Loucy (cell line): ENCODE data around the gene PCBP3.

ENCODE experiments used
- H2AFZ ChIP-seq: fragments of 200-600 bp; sonication (generic); 2 replicates; pipeline ENCODE4 v1.6.0; 2016; ENCODE audit warnings: antibody characterized with exemption, mild to moderate bottlenecking, low read length, moderate library complexity
- H3F3A ChIP-seq: fragments of 200-600 bp; 2 replicates; pipeline ENCODE4 v1.6.0; 2016; ENCODE audit warnings: antibody characterized with exemption, low read depth, mild to moderate bottlenecking
- H3K27me3 ChIP-seq: fragments of 200-600 bp; sonication (generic); 2 replicates; pipeline ENCODE4 v1.6.1; 2014; ENCODE audit warnings: low read length, mild to moderate bottlenecking; ENCODE audit not compliant: insufficient read depth, poor library complexity, severe bottlenecking
- H3K36me3 ChIP-seq: fragments of 200-600 bp; sonication (generic); 2 replicates; pipeline ENCODE4 v1.6.1; 2016; ENCODE audit warnings: low read length; ENCODE audit not compliant: insufficient read depth
- H3K4me1 ChIP-seq: fragments of 200-600 bp; sonication (generic); 2 replicates; pipeline ENCODE4 v1.5.1; 2014; ENCODE audit warnings: low read length, mild to moderate bottlenecking; ENCODE audit not compliant: insufficient read depth, poor library complexity, severe bottlenecking
- H3K4me2 ChIP-seq: fragments of 200-600 bp; sonication (generic); 2 replicates; pipeline ENCODE4 v1.6.0; 2014; ENCODE audit warnings: antibody characterized with exemption, low read length, low read depth, mild to moderate bottlenecking; ENCODE audit not compliant: poor library complexity, severe bottlenecking
- H3K4me3 ChIP-seq: fragments of 200-600 bp; sonication (generic); 2 replicates; pipeline ENCODE4 v1.5.1; 2014; ENCODE audit warnings: low read length, mild to moderate bottlenecking, mixed read lengths; ENCODE audit not compliant: poor library complexity, severe bottlenecking
- H3K79me2 ChIP-seq: fragments of 200-600 bp; sonication (generic); 2 replicates; pipeline ENCODE4 v1.6.1; 2014; ENCODE audit warnings: low read length; ENCODE audit not compliant: insufficient read depth
- H3K9ac ChIP-seq: fragments of 200-600 bp; sonication (generic); 2 replicates; pipeline ENCODE4 v1.6.0; 2014; ENCODE audit warnings: mild to moderate bottlenecking, low read depth, low read length, moderate library complexity; ENCODE audit not compliant: poor library complexity, severe bottlenecking
- H3K9me2 ChIP-seq: fragments of 200-600 bp; sonication (generic); replicated peaks from 2 replicates; pipeline ENCODE4 v1.6.1; 2016; ENCODE audit warnings: low read depth, low read length, mixed read lengths
- H3K9me3 ChIP-seq: fragments of 200-600 bp; sonication (generic); 2 replicates; pipeline ENCODE4 v1.6.1; 2014; ENCODE audit warnings: mild to moderate bottlenecking, antibody characterized with exemption, low read length, low read depth; ENCODE audit not compliant: insufficient read depth
- H4K20me1 ChIP-seq: fragments of 200-600 bp; sonication (generic); 2 replicates; pipeline ENCODE4 v1.6.0; 2014; ENCODE audit warnings: antibody characterized with exemption, low read length, mild to moderate bottlenecking; ENCODE audit not compliant: insufficient read depth, poor library complexity, severe bottlenecking
- EZH2phosphoT487 ChIP-seq: fragments of 200-600 bp; IDR thresholded peaks from 2 replicates; pipeline ENCODE4 v1.6.1; 2018; ENCODE audit warnings: antibody characterized with exemption, mild to moderate bottlenecking, moderate library complexity, borderline replicate concordance
- TF ChIP-seq, protein P1 (sequence below): fragments of 200-600 bp; sonication (generic); conservative IDR thresholded peaks from 2 replicates; pipeline ENCODE4 v1.5.1; 2014; ENCODE audit warnings: mild to moderate bottlenecking, antibody characterized with exemption, low read length

Gene PCBP3

GRCh38 chr21:45929449-45929848 is 285.9 kb downstream of the PCBP3 start:
- H4K20me1 ChIP-seq, result no peaks in the 10 kb centered on the region
- H3F3A ChIP-seq, result peaks cover 7% of the 10 kb centered on the region; the same call in 1 of the 2 replicates
- H3K27me3 ChIP-seq, result no peaks in the 10 kb centered on the region
- no peak for TF ChIP-seq EZH2phosphoT487
- TF ChIP-seq, protein P1, sequence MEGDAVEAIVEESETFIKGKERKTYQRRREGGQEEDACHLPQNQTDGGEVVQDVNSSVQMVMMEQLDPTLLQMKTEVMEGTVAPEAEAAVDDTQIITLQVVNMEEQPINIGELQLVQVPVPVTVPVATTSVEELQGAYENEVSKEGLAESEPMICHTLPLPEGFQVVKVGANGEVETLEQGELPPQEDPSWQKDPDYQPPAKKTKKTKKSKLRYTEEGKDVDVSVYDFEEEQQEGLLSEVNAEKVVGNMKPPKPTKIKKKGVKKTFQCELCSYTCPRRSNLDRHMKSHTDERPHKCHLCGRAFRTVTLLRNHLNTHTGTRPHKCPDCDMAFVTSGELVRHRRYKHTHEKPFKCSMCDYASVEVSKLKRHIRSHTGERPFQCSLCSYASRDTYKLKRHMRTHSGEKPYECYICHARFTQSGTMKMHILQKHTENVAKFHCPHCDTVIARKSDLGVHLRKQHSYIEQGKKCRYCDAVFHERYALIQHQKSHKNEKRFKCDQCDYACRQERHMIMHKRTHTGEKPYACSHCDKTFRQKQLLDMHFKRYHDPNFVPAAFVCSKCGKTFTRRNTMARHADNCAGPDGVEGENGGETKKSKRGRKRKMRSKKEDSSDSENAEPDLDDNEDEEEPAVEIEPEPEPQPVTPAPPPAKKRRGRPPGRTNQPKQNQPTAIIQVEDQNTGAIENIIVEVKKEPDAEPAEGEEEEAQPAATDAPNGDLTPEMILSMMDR, result no peak
- H3K9me2 ChIP-seq, result no peaks in the 10 kb centered on the region
- no peak overlapping the region for H3K4me2 ChIP-seq
- H3K79me2 ChIP-seq, result no peaks in the 10 kb centered on the region
- no peaks in the 10 kb centered on the region for H3K9me3 ChIP-seq
- no peaks in the 10 kb centered on the region for H3K36me3 ChIP-seq
- no peak overlapping the region for H3K9ac ChIP-seq
- H2AFZ ChIP-seq, result no peak overlapping the region
- H3K4me3 ChIP-seq, result no peak overlapping the region
- H3K4me1 ChIP-seq, result peaks cover 9% of the 10 kb centered on the region

DNA sequence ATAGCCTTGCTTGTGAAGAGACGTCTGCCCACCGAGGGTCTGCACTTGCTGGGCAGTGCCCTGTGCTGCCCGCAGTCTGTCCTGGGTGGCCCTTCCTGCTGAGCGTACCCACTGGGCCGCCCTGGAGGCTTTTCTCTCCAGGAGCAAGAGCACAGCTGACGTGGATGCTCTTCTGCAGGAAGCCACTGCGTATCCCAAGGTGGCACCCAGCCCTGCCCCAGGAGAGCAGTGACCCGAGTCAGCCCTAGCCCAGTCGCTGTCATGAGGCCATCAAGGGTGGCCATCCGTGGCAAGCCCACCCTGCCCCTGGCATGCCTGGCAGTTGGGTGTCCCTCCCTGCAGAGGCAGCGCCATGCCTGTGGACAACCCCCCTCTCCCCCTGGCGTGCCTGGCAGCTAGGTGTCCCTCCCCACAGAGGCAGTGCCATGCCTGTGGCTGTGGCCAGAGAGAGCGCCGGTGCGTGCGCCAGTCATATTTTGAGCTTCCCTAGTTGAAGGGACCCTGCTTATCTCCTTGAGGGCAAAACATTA is 286.8 kb downstream of the PCBP3 start:
- no peak overlapping the region for H3K4me3 ChIP-seq
- no peaks in the 10 kb centered on the region for H3K79me2 ChIP-seq
- H3K4me1 ChIP-seq, result peaks cover 9% of the 10 kb centered on the region
- no peak overlapping the region for H3K9ac ChIP-seq
- H4K20me1 ChIP-seq, result no peaks in the 10 kb centered on the region
- peaks cover 6% of the 10 kb centered on the region; the same call in 1 of the 2 replicates for H3K9me3 ChIP-seq
- TF ChIP-seq, protein P1, result no peak
- TF ChIP-seq EZH2phosphoT487, result no peak
- H3K9me2 ChIP-seq, result no peaks in the 10 kb centered on the region
- H2AFZ ChIP-seq, result no peak overlapping the region
- no peaks in the 10 kb centered on the region for H3K36me3 ChIP-seq
- H3K27me3 ChIP-seq, result no peaks in the 10 kb centered on the region
- H3F3A ChIP-seq, result peaks cover 4% of the 10 kb centered on the region; the same call in 1 of the 2 replicates
- H3K4me2 ChIP-seq, result no peak overlapping the region

DNA sequence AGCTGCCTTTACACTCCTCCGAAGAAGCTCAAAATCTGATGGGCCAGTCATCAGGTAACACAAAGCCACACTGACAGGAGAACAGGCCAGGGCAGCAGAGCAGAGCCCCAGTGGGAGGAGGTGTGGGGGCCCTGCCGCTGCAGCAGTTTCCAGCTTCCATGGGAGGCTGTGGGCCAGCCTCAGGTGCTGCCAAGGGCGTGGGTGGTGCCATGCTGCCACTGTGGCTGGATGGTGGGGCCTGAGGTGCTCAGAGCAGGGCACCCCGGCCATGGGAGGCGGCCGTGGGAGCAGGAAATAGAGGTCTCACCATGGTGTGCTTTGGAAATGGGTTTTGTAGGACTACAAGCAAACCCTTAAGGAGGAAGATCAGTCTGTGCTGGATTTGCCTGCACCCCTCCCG is 287.3 kb downstream of the PCBP3 start:
- no peaks in the 10 kb centered on the region for H3K27me3 ChIP-seq
- peaks cover 11% of the 10 kb centered on the region; the same call in 1 of the 2 replicates for H3K9me3 ChIP-seq
- no peaks in the 10 kb centered on the region for H3K36me3 ChIP-seq
- peaks cover under 1% of the 10 kb centered on the region; the same call in 1 of the 2 replicates for H3F3A ChIP-seq
- H3K9ac ChIP-seq, result no peak overlapping the region
- no peak for TF ChIP-seq EZH2phosphoT487
- TF ChIP-seq, protein P1, result no peak
- H4K20me1 ChIP-seq, result no peaks in the 10 kb centered on the region
- H3K4me2 ChIP-seq, result no peak overlapping the region
- no peak overlapping the region for H3K4me3 ChIP-seq
- peaks cover 9% of the 10 kb centered on the region for H3K4me1 ChIP-seq
- no peaks in the 10 kb centered on the region for H3K79me2 ChIP-seq
- H2AFZ ChIP-seq, result no peak overlapping the region
- no peaks in the 10 kb centered on the region for H3K9me2 ChIP-seq
